T1000 (cell line): ENCODE measurements around the gene RGS5.

Experiments used
- DNase-seq: peaks from one replicate; lab custom pipeline; 2025; ENCODE audit warnings: mixed read lengths; lab: John Stamatoyannopoulos, UW

Gene RGS5

GRCh38 chr1:163182330-163182949 is 20.3 kb downstream of the RGS5 start:
- no peak for DNase-seq

DNA sequence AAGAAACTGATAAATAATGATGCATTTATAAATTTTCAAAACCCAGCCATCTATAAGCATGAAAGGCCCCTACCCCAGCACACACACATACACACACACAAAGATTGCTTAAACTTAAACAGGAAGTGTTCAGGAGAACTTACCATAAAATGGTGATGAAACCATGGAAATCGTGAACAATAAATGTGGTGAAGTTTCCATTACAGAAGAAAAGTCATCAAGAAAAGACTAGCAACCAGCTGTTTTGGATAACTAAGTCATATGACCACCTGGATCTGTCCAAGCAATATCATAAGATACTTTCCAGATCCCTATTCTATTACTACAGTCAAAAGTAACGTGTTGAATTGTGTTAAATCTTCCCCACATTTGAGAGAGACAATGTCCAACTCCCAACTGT is 24.1 kb downstream of the RGS5 start:
- no peak for DNase-seq

- DNase-seq, result no peak
These were observed 25.9 kb downstream of the RGS5 start for GRCh38 chr1:163176797-163177196.

GRCh38 chr1:163174524-163175437 is 27.9 kb downstream of the RGS5 start:
- peak; percentile 10 for DNase-seq

GRCh38 chr1:163173121-163173520 is 29.6 kb downstream of the RGS5 start:
- DNase-seq, result no peak

DNA sequence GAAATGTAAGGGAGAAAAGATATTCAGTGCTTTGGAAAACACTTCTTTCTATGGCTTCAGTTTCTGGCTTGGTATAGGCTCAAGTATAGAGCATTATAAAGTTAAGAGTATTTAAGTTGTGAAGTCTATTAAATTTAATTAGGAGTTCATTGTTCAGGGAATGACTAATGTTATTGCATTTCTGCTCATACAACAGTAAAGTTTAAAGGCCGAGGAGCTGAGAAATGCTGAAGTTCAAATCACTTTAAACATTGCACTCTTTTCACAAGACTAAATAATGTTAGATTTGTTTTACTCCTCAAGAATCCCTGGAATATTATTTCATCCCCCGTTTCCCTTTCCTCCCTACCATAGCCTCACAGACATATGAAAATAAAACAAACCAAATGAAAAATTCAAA is 30.1 kb downstream of the RGS5 start:
- DNase-seq, result no peak

DNA sequence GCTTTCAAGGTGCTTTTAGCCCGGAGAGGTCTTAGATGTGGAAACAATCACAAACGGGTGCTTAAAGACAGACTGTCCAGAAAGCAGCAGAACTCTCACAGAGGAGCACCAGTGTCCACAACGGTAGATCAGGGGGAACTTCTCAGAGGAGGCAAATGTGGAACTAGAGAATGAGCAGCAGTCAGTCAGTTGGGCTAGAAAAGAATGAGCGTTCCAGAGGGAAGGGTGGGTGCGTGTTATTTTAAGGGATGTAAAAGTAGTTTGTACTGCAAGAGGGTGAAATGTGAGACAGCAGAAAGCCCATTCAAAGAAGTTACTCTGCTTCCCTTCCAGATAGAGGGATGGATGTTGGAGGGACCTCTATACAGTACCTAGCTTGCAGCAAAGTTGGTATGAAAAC is 30.9 kb downstream of the RGS5 start:
- DNase-seq, result no peak

DNA sequence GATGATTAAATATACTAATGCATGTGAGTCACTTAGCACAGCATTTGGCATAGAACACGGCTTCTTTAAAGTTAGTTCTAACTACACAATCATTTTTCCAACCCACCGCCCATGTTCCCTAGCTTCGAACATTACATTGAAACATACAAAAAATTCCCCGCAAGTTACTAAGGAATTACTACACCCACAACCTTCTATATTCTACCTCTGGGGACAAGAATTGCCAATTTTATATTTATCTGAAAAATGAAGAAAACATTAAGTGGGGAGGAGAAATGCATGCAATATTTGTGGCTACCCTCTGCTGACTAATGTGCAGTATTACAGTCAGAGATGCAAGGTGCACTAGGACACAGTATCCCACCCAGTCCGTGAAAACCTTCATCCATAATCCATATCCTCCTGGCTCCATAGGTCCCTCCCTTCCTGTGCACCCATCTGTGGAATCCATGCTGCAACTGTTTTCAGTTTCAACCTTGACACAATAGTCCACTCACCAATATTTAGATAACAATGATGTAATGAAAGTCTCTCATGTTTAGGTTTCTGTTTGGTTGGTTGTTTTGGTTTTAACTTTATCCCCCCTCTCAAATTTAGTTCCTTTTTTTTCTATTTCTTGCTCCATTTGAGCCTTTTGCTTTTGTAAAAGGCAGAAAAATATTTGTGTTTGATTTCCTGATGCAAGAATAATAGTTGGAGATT is 31.6 kb downstream of the RGS5 start:
- DNase-seq, result no peak

DNA sequence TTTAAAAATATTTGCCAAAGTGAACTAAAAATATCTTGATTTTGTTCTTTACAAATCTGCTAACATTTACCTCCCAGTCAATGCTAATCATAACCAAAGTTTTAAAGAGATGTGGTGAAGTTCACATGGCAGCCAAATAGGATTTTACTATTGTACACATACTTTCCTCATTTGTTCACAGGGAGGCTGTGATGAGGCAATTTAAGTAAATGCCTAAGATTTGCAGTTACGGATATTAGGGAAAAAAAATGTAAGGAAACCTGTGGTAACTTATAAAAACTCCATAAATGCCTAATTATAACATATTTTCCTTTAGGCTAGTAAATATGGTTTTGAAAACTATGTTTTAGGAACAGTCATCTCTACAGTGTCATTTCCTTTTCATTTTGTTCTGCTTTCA is 32.4 kb downstream of the RGS5 start:
- DNase-seq, result no peak

GRCh38 chr1:163169553-163169952 is 33.2 kb downstream of the RGS5 start:
- no peak for DNase-seq

DNA sequence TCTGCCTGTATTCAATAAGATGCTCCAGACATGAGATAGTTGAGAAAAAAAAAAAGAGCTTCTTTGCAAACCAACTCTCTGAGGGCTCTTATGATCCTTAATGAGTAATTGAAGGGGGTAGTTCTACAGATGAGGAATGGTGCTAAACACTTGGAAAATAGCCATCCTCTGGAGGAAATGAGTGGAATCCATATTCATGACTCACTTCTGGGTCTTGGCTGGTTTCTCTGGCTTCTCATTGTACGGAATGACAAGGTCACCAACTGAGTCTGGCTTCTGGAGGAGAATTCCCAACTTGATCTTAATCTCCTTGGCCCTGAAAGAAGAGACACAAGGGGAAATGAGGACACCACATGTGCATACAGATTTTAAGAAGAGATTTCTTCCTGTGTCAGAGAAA is 34.7 kb downstream of the RGS5 start:
- peak; percentile 27 for DNase-seq

DNA sequence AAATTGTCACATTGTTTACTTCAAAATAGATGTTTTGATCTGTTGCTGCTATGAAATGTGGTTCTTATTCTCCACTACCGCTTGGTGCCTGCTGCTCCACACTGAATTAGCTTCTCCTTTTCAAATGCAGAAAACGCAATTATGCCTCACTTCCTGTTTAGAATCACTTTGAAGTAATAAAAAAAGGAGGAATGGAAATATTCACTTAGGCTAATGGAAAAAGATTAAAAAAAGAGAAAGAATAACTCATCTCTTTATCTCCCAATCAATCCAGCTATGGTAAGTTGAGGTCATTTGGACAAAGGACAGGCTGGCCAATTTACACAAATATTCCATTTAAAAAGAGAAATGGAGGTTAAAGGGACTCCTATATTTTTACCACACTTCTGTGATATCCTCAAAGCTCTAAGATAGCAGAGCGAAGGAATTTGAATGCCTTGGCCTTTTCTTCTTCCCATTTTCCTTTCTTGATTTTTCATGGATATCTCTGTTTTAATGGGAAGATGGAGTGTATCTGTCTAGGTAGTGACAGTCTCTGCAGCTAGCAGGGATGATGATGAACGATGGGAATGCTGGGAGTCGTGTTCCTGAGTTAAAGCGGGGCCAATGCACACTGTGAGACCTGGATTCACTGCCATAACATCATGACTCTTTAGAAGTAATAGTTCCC is 35.7 kb downstream of the RGS5 start:
- no peak for DNase-seq

DNA sequence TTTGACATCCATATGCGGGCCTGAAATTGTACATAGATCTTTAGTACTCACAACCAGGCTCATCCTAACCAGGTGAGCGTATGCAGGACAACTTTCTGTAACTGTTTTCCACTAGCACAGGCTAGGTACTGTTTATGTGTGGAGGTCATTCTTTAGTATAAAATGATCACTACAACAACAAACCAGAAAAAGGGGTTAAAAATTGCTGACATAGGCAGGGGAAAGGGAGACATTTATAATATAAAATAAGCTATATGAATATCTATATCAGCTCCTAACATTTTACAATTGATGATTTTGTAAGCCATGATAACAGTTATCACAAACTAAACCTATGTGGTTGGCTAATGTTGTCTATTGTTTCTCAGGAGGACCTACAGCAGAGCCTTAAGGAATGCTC is 37.6 kb downstream of the RGS5 start:
- no peak for DNase-seq

GRCh38 chr1:163163881-163164582 is 38.7 kb downstream of the RGS5 start:
- DNase-seq, result peak; percentile 36

GRCh38 chr1:163163163-163163562 is 39.6 kb downstream of the RGS5 start:
- no peak for DNase-seq

DNA sequence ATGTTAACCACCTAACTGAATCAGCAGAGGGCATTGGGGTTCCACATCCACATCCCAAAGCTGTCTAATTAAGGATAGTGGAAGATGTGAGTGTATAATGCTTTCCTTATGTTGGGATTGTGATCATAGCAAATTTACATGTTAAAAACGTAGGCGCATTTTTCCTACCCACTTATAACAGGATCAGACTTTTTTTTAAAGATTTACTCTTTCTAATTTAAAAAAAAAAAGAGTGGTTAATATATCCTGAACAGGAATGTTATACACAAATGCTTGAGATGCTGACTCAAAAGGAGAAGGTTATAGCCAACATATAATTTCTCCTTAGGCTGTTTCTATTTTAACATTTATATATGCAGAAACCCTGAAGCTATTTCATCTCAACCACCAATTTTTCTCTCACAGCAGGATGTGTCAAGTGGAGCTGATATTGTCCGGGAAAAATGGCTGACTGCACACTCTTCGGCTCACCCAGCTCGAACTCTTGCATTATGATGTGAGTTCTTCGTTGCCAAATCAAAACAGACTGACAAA is 40.3 kb downstream of the RGS5 start:
- DNase-seq, result no peak

- DNase-seq, result no peak
These were observed 40.9 kb downstream of the RGS5 start for GRCh38 chr1:163161841-163162240.

GRCh38 chr1:163161337-163161736 is 41.4 kb downstream of the RGS5 start:
- no peak for DNase-seq

DNA sequence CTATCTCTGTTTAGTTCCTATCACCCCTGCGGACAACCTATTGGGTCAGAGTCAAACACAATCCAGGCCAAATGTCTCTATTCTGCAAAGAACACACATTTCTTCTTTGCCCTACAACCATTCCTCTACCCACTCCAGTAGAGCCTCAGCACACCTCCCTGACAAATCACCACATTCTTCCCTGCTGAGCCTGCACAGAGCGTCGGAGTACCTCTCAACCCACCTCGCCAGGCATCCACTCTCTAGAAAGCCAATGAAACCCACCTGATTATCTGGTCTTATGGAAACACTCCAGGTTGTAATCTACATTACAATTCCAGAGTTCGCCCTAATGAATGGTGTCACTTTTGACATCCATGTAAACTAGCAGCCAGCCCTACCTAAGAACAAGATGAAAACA is 47.1 kb downstream of the RGS5 start:
- no peak for DNase-seq

- DNase-seq, result no peak
These were observed 53.8 kb downstream of the RGS5 start for GRCh38 chr1:163148911-163149310.

DNA sequence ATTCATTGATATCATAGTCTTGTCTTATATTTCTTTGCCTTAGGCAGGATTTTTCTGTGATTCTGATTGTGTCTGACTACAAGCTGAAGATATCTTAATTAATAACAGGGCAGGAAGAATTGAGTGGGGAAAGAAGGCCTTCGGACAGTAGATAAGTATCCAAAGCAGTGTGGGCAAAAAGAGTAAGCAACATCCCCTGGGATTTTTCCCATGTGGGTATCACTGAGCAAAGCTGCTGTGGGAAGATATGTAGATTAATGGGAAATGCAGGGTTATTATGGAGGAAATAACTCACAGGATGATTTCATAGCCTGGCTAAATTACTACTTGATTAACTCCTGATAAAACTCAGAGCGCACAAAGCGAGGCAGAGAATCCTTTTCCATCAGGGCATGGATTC is 55.7 kb downstream of the RGS5 start:
- no peak for DNase-seq
